ENCODE measurements around the gene THRB.

THRB gene

GRCh38 chr3:24494618-24495325, at the start of gene THRB:
Gene THRB, minus strand, starts transcription at chr3:24494850.
- H3K4me2 ChIP-seq (ENCODE audit: low read depth, low read length, poor library complexity, severe bottlenecking), result no peak within 1 kb of the TSS
- no peaks in the 10 kb centered on the region for H3K9me3 ChIP-seq (ENCODE audit: insufficient read depth, low read length)
- no peaks in the 10 kb centered on the region for H3K27me3 ChIP-seq (ENCODE audit: low read length)
- H2AFZ ChIP-seq (ENCODE audit: low read depth, low read length, severe bottlenecking), result no peak within 1 kb of the TSS
- H3K9me2 ChIP-seq (replicated peaks; ENCODE audit: insufficient read depth, low read length), result no peaks in the 10 kb centered on the region
- H3K27ac ChIP-seq (ENCODE audit: low read depth, low read length), result no peak within 1 kb of the TSS
- no peaks in the 10 kb centered on the region for H4K20me1 ChIP-seq (ENCODE audit: low read depth, low read length)
- H3K79me2 ChIP-seq (ENCODE audit: insufficient read depth, low read length), result no peaks in the 10 kb centered on the region
- no peak within 1 kb of the TSS for H3K9ac ChIP-seq (ENCODE audit: low read length)
- TF ChIP-seq EZH2phosphoT487 (conservative IDR thresholded peaks at IDR 0.05; ENCODE audit: low read length), result no peak
- TF ChIP-seq CTCF (IDR thresholded peaks at IDR 0.05; ENCODE audit: insufficient read depth, low read length, poor library complexity, severe bottlenecking), result no peak
- H3F3A ChIP-seq (ENCODE audit: insufficient read depth), result no peaks in the 10 kb centered on the region
- no peaks in the 10 kb centered on the region for H3K36me3 ChIP-seq (ENCODE audit: low read length)
- H3K4me3 ChIP-seq (ENCODE audit: insufficient read depth, low read length, poor library complexity, severe bottlenecking), result no peak within 1 kb of the TSS

- H3K9me3 ChIP-seq (ENCODE audit: insufficient read depth, low read length), result no peaks in the 10 kb centered on the region
- no peaks in the 10 kb centered on the region for H4K20me1 ChIP-seq (ENCODE audit: low read depth, low read length)
- no peaks in the 10 kb centered on the region for H3K79me2 ChIP-seq (ENCODE audit: insufficient read depth, low read length)
- no peaks in the 10 kb centered on the region for H3K9me2 ChIP-seq (replicated peaks; ENCODE audit: insufficient read depth, low read length)
- no peaks in the 10 kb centered on the region for H3K36me3 ChIP-seq (ENCODE audit: low read length)
- TF ChIP-seq EZH2phosphoT487 (conservative IDR thresholded peaks at IDR 0.05; ENCODE audit: low read length) (no peak), CTCF (IDR thresholded peaks at IDR 0.05; ENCODE audit: insufficient read depth, low read length, poor library complexity, severe bottlenecking) (no peak)
- H3K4me2 ChIP-seq (ENCODE audit: low read depth, low read length, poor library complexity, severe bottlenecking), result no peak overlapping the region
- no peak overlapping the region for H3K27ac ChIP-seq (ENCODE audit: low read depth, low read length)
- H3K4me3 ChIP-seq (ENCODE audit: insufficient read depth, low read length, poor library complexity, severe bottlenecking), result no peak overlapping the region
- no peaks in the 10 kb centered on the region for H3F3A ChIP-seq (ENCODE audit: insufficient read depth)
- H3K27me3 ChIP-seq (ENCODE audit: low read length), result no peaks in the 10 kb centered on the region
- H2AFZ ChIP-seq (ENCODE audit: low read depth, low read length, severe bottlenecking), result no peak overlapping the region
- no peak overlapping the region for H3K9ac ChIP-seq (ENCODE audit: low read length)
These were observed 47.3 kb upstream of the THRB start for GRCh38 chr3:24541935-24542334.

- Histone ChIP-seq H3K9me2 (replicated peaks; ENCODE audit: insufficient read depth, low read length) (no peaks in the 10 kb centered on the region), H3K4me3 (ENCODE audit: insufficient read depth, low read length, poor library complexity, severe bottlenecking) (no peak overlapping the region), H2AFZ (ENCODE audit: low read depth, low read length, severe bottlenecking) (no peak overlapping the region), H3K36me3 (ENCODE audit: low read length) (no peaks in the 10 kb centered on the region), H3K27me3 (ENCODE audit: low read length) (no peaks in the 10 kb centered on the region), H3K27ac (ENCODE audit: low read depth, low read length) (no peak overlapping the region), H4K20me1 (ENCODE audit: low read depth, low read length) (no peaks in the 10 kb centered on the region), H3K4me2 (ENCODE audit: low read depth, low read length, poor library complexity, severe bottlenecking) (no peak overlapping the region), H3K79me2 (ENCODE audit: insufficient read depth, low read length) (no peaks in the 10 kb centered on the region), H3F3A (ENCODE audit: insufficient read depth) (no peaks in the 10 kb centered on the region), H3K9ac (ENCODE audit: low read length) (no peak overlapping the region), H3K9me3 (ENCODE audit: insufficient read depth, low read length) (no peaks in the 10 kb centered on the region)
- TF ChIP-seq CTCF (IDR thresholded peaks at IDR 0.05; ENCODE audit: insufficient read depth, low read length, poor library complexity, severe bottlenecking) (no peak), EZH2phosphoT487 (conservative IDR thresholded peaks at IDR 0.05; ENCODE audit: low read length) (no peak)
These were observed 46.2 kb upstream of the THRB start for GRCh38 chr3:24540821-24541220.

Measured in SU-DHL-6 (cell line).